Hepatocyte (in vitro differentiated cells): ENCODE data around the gene CHD5.

Experiments
- EZH2 ChIP-seq: fragments of 200-600 bp; sonication (generic); IDR thresholded peaks from 2 replicates; pipeline ENCODE4 v1.6.1; 2016; ENCODE audit warnings: antibody characterized with exemption, mild to moderate bottlenecking, borderline replicate concordance
- EZH2phosphoT487 ChIP-seq: fragments of 200-600 bp; sonication (generic); IDR thresholded peaks from one replicate; pipeline ENCODE4 v1.6.1; 2018; ENCODE audit warnings: antibody characterized with exemption, mild to moderate bottlenecking, low read depth, moderate library complexity; ENCODE audit not compliant: unreplicated experiment, severe bottlenecking
- TF ChIP-seq, protein P1 (sequence below): fragments of 200-600 bp; sonication (generic); IDR thresholded peaks from 2 replicates; pipeline ENCODE4 v1.5.1; 2016; ENCODE audit warnings: antibody characterized with exemption, mild to moderate bottlenecking; ENCODE audit not compliant: poor library complexity

DNA sequence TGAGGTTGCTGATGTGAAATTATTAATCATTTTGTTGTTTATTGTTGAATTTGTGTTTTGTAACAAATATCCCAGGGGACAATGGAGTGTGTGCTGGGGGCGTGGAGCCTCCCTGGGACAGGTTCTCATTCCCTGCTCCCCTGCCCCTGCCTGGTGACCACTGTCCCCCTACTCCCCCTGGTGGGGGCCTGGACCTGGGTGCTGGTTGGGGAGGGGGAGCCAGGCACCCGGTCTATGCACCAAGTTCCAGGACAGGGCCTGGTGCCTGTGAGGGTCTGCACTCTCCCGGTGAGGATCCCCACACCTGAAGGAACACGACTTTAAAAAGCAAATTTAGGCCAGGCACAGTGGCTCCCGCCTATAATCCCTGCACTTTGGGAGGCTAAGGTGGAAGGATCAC lies 42.4 kb downstream of the CHD5 start:
- TF ChIP-seq, protein P1, sequence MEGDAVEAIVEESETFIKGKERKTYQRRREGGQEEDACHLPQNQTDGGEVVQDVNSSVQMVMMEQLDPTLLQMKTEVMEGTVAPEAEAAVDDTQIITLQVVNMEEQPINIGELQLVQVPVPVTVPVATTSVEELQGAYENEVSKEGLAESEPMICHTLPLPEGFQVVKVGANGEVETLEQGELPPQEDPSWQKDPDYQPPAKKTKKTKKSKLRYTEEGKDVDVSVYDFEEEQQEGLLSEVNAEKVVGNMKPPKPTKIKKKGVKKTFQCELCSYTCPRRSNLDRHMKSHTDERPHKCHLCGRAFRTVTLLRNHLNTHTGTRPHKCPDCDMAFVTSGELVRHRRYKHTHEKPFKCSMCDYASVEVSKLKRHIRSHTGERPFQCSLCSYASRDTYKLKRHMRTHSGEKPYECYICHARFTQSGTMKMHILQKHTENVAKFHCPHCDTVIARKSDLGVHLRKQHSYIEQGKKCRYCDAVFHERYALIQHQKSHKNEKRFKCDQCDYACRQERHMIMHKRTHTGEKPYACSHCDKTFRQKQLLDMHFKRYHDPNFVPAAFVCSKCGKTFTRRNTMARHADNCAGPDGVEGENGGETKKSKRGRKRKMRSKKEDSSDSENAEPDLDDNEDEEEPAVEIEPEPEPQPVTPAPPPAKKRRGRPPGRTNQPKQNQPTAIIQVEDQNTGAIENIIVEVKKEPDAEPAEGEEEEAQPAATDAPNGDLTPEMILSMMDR = no peak
- TF ChIP-seq EZH2 = no peak
- TF ChIP-seq EZH2phosphoT487 = no peak
